ENCODE results near the gene MTHFD1L. TPM values are rescaled to one million over a fixed set of nuclear protein-coding genes. Genes with fewer than 3 reads are reported as not detected.
"Not testable (repeated sequence)": the region's sequence is repeated elsewhere in the genome, so short reads cannot be mapped to it uniquely, and the experiment has no call there.

MTHFD1L gene
- 30.2 TPM for total RNA-seq
- long read RNA-seq, partial matches to known transcripts = 6 of 14 reads
- long read RNA-seq, other reads (novel, unspliced or antisense) = 8 of 14 reads

- peak; percentile 95 for DNase-seq (ENCODE audit: low spot score)
Measured at GRCh38 chr6:150865406-150866146, at the start of gene MTHFD1L. Gene MTHFD1L, plus strand, starts transcription at chr6:150865702. Its CDS starts 121 bp downstream, at chr6:150865823.

GRCh38 chr6:150816554-150816953, 48.9 kb upstream of the MTHFD1L start:
- not testable (repeated sequence) for DNase-seq (ENCODE audit: low spot score)

DNA sequence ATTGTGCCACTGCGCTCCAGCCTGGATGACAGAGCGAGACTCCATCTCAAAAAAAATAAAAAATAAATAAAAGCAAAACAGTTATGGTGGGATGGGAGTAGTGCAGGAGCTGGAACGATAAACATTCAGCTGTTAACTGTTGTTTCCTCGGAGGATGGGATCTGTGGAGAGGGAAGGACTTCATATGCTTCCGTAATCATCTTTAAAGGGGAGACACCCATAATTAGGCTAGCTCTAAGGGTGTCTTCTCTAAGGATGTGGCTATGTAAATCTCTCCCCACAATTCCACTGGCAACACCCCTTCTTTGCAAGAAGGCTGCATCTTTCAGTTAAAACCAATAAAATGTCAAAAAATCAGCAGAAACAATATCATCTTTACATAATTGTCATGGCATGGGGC, 42.6 kb upstream of the MTHFD1L start:
- DNase-seq (ENCODE audit: low spot score) = no peak

DNA sequence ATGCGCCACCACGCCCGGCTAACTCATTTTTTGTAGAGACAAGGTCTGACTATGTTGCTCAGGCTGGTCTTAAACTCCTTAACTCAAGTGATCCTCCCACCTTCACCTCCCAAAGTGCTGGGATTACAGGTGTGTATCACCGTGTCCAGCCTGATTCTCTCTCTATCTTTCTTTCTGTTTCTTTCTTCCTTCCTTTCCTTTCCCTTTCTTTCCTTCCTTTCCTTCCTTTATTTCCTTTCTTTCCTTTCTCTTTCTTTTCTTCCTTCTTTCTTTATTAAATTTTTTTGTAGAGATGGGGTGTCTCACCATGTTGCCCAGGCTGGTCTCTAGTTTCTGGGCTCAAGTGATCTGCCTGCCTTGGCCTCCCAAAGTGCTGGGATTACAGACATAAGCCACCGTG, 38.7 kb upstream of the MTHFD1L start:
- DNase-seq (ENCODE audit: low spot score) = no peak

DNA sequence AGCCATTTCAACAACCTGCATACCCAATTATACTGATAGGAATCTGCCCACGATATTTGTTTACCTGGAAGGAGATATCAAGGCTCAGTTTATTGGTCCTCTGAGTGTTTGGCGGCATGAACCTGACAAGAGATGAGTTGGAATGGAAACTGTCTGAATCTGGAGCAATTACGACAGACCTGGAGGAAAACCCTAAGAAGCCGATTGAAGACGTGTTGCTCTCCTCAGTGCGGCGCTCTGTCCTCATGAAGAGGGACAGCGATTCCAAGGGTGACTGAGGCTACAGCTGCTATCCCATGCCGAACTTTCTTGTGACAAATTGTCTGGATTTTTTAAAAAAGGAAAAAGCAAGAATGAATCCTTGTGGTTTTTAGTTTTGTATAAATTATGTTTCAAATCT, 37.4 kb upstream of the MTHFD1L start:
- not testable (repeated sequence) for DNase-seq (ENCODE audit: low spot score)

- no peak for DNase-seq (ENCODE audit: low spot score)
Measured at GRCh38 chr6:150830439-150831165, 34.9 kb upstream of the MTHFD1L start.

- DNase-seq (ENCODE audit: low spot score) = no peak
Measured at GRCh38 chr6:150831577-150831976, 33.9 kb upstream of the MTHFD1L start.

DNA sequence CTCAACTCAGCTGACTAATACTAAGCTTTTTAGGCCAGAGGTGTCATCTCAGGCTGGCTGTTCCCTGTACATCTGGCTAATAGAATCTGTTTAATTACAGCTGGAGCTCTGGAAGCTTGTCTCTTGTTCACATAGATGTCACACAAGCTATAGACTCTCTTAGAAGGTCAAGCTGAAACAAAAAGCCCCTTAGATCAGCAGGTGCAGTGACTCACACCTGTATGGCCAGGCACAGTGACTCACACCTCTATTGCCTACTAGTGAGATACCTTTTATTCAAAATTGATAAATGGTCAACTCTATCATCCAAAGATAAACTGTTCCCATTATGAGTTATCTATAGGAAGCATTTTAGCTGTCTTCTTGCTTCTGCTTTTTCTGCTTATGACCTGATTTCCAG, 29.9 kb upstream of the MTHFD1L start:
- DNase-seq (ENCODE audit: low spot score) = no peak

DNA sequence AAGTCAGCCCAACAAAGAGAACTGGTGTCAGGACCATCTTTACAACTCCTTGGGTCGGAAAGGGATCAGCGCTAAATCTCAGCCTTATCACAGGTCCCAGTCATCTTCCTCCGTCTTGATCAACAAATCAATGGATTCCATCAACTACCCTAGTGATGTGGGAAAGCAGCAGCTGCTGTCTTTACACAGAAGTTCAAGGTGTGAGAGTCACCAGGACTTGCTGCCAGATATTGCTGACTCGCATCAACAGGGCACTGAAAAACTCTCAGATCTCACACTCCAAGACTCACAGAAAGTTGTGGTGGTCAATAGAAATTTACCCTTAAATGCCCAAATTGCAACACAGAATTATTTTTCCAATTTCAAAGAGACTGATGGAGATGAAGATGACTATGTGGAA, 25.3 kb upstream of the MTHFD1L start:
- DNase-seq (ENCODE audit: low spot score) = no peak

GRCh38 chr6:150841189-150841588, 24.3 kb upstream of the MTHFD1L start:
- no peak for DNase-seq (ENCODE audit: low spot score)

DNA sequence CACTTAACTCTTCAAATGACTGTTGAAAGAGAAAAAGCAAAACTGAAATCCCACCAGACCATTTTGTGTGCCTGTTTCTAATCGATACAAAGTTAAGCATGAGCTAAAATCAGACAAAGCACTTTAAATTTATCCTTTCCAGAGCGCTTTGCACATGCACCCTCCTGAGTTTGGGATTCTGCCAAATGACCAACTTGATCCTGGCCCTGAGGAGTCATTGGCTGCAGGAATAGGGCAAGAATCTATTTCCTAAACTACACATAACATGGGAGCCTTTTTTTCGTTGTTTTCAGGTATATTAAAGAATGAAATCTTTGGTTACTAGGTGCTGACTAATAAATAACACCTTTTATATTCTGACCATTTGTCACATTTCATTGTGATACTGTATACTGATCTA, 23.8 kb upstream of the MTHFD1L start:
- no peak for DNase-seq (ENCODE audit: low spot score)

- no peak for DNase-seq (ENCODE audit: low spot score)
Measured at GRCh38 chr6:150844371-150844770, 21.1 kb upstream of the MTHFD1L start.

- no peak for DNase-seq (ENCODE audit: low spot score)
Measured at GRCh38 chr6:150846641-150847040, 18.9 kb upstream of the MTHFD1L start.

- DNase-seq (ENCODE audit: low spot score) = peak; percentile 67
Measured at GRCh38 chr6:150848400-150848799, 17.1 kb upstream of the MTHFD1L start.

DNA sequence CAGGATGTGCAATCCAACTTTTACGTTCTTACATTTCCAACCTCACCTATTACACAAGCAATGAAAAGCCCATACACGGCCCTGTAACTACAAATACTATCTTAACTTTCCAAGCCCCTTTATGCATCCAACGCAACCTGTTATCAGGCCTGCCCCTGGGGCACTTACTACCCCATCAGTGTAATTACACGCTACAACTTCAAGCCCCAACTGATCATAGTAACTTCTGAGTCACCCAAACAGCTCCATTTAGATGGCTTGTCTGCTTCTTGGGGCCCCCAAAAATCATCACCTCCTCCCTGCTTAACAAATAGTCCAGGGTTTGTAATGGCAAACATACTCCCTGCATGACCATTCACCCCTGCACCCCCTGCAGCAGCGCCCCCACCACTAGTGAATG, 11.1 kb upstream of the MTHFD1L start:
- DNase-seq (ENCODE audit: low spot score) = not testable (repeated sequence)

GRCh38 chr6:150855171-150855570, 10.3 kb upstream of the MTHFD1L start:
- not testable (repeated sequence) for DNase-seq (ENCODE audit: low spot score)

- no peak for DNase-seq (ENCODE audit: low spot score)
Measured at GRCh38 chr6:150857062-150857944, 8.2 kb upstream of the MTHFD1L start.

- no peak for DNase-seq (ENCODE audit: low spot score)
Measured at GRCh38 chr6:150857945-150858308, 7.6 kb upstream of the MTHFD1L start.

- DNase-seq (ENCODE audit: low spot score) = not testable (repeated sequence)
Measured at GRCh38 chr6:150861448-150862168, 3.9 kb upstream of the MTHFD1L start.

GRCh38 chr6:150863213-150863928, 2.1 kb upstream of the MTHFD1L start:
- no peak for DNase-seq (ENCODE audit: low spot score)
